NCI-H128 (cell line): ENCODE measurements around the gene LIN7A.

Experiments
- DNase-seq: peaks from one replicate; lab custom pipeline; 2025; ENCODE audit not compliant: unreplicated experiment; lab: John Stamatoyannopoulos, UW

The LIN7A gene

GRCh38 chr12:80761838-80762237, 175.9 kb downstream of the LIN7A start:
- no peak for DNase-seq

DNA sequence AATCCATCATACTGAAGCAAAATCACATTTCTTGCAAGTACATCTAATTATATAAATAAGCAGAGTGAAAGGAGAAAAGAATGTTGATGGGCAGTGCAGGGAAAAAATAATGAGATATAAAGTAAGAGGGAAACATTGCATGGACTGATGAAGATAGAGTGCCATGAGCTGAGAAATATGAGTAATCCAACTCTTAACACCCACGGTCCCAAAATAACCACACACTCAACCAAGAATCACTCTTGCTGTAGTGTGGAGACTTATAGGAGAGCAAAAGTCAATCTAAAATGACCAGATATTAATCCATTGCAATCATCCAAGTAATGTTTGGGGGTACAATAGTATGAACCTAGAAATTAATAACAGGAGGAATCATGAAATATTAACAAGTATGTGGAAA, 180.9 kb downstream of the LIN7A start:
- DNase-seq = no peak

DNA sequence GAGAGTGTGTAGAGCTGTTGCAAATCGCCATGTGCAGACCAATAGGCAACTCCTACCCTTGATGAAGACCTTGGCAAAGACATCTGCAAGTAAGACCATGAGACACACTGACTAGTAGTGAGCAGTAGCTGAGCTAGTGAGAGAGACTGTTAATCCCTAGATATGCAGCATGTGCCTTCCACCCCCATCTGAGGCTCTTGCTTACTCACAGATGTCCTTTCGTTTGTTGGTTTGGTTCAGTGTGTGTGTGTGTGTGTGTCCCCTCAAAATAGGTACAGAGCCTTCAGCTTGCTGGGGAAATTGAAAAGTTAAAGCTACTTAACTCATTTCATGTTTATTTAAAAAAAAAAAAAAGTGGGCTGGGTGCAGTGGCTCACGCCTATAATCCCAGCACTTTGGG, 183.5 kb downstream of the LIN7A start:
- no peak for DNase-seq

- no peak for DNase-seq
These were observed 185.3 kb downstream of the LIN7A start for GRCh38 chr12:80752464-80752863.

GRCh38 chr12:80749456-80749855, 188.3 kb downstream of the LIN7A start:
- DNase-seq = no peak

DNA sequence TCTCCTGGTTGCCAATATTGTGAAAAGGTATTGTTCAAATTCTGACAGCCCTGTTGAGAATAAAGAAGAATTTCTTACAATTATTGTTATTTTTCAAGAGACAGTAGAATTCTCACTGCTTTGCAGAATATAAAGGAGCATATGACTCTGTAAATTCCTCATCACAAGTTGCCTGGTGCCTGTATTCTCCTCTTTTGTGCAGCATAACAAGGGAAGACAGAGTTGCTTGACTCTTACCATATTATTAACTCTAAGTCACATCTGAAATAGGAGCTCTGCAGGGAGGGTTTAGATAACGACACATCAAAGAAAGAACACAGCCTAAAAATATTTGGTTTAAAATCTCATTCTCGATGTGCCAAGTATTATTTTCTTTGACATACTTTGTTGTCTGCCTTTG, 189.9 kb downstream of the LIN7A start:
- no peak for DNase-seq

DNA sequence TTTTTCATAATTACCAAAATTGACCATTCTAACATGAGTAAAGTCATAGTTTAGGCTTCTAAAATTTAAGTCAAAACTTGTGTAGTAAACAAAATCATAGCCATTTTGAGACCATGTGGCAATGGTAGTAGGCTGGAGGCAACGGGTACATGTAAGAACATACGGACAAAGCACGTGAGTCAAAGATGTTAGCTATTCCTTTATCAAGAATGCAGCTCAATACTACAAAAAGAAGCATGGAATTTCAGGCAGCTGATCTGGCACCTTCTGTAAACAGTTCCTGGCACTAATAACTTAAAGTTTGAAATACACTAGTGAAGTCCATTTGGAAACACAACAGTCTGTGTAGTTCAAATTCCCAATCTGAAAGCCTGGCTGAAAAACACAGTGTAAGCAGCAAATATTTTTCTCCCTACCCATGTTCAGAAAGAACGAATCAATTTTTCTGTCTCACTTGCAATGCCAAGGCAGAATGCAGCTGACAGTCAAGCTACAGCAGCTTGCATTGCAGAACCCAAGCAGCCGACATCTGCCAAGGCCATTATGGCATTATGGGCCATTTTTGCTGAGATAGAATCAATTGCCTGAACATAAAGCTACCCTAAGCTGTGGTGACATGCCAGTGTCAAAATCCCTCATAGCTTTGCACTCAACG, 191.8 kb downstream of the LIN7A start:
- DNase-seq = no peak
